Panc1 (cell line): ENCODE measurements around the gene BATF2. TPM values are rescaled to one million over a fixed set of nuclear protein-coding genes. Genes with fewer than 3 reads are reported as not detected.

Experiments
- ATAC-seq: fragments of 200-7000 bp; cut with Tn5 transposase; 2 replicates; pipeline ENCODE4 v1.9.1; 2020; ENCODE audit warnings: mild to moderate bottlenecking, moderate library complexity
- BruUV-seq: library from RNA; stranded (reverse); fragments of 400-500 nt; replicated peaks from 2 replicates; lab custom pipeline; 2021; lab: Mats Ljungman, UMichigan
- CTCF ChIA-PET: fragments of 300-600 bp; sonication (Branson Sonifier 250); formaldehyde crosslinking; loops from one replicate; lab custom pipeline; 2022; ENCODE audit warnings: antibody characterized with exemption; lab: Charles Lee
- POLR2A ChIA-PET: fragments of 300-600 bp; sonication (Branson Sonifier 250); formaldehyde crosslinking; loops from one replicate; lab custom pipeline; 2022; ENCODE audit warnings: antibody characterized with exemption; lab: Charles Lee
- DNase-seq: peaks from one replicate; pipeline ENCODE4 v3.0.0-alpha.2; 2010; ENCODE audit warnings: low read depth, low spot score
- H3K27ac ChIP-seq: 2 replicates; pipeline ENCODE4 v1.5.1; 2011; ENCODE audit warnings: mild to moderate bottlenecking, low read length, inconsistent platforms
- H3K27me3 ChIP-seq: fragments of 200-500 bp; sonication (Bioruptor generic); 2 replicates; pipeline ENCODE4 v1.6.0; 2014; ENCODE audit warnings: low read length, inconsistent platforms; ENCODE audit not compliant: control insufficient read depth, insufficient read depth
- H3K36me3 ChIP-seq: fragments of 200-500 bp; sonication (Bioruptor generic); 2 replicates; pipeline ENCODE4 v1.5.1; 2014; ENCODE audit warnings: inconsistent platforms, mild to moderate bottlenecking, low read length, moderate library complexity; ENCODE audit not compliant: control insufficient read depth, insufficient read depth
- H3K4me1 ChIP-seq: 2 replicates; pipeline ENCODE4 v1.5.1; 2011; ENCODE audit warnings: inconsistent platforms, mild to moderate bottlenecking, low read length, moderate library complexity; ENCODE audit not compliant: control insufficient read depth, insufficient read depth
- H3K4me3 ChIP-seq, 2 experiments: 2 replicates each; pipeline ENCODE4 v1.5.1; 2011 to 2012; ENCODE audit warnings: low read depth in 2 of 2, low read length in 2 of 2, mild to moderate bottlenecking in 2 of 2, inconsistent platforms in 1 of 2, moderate library complexity in 1 of 2
- H3K9me3 ChIP-seq: fragments of 200-500 bp; sonication (Bioruptor generic); 2 replicates; pipeline ENCODE4 v1.5.1; 2014; ENCODE audit warnings: low read depth, mild to moderate bottlenecking, inconsistent platforms, low read length, moderate library complexity; ENCODE audit not compliant: control insufficient read depth, insufficient read depth
- POLR2AphosphoS5 ChIP-seq: IDR thresholded peaks from 2 replicates; pipeline ENCODE4 v1.6.1; 2012; ENCODE audit warnings: mild to moderate bottlenecking, low read depth, low read length, moderate library complexity
- REST ChIP-seq, 2 experiments: IDR thresholded peaks; 2 replicates each; pipeline ENCODE4 v1.6.1; 2011 to 2012; ENCODE audit warnings: low read depth in 2 of 2, control low read depth in 1 of 2, low read length in 1 of 2, mild to moderate bottlenecking in 1 of 2, moderate library complexity in 1 of 2; ENCODE audit not compliant: insufficient read depth in 1 of 2
- SIN3A ChIP-seq: IDR thresholded peaks from 2 replicates; pipeline ENCODE4 v1.6.1; 2012; ENCODE audit warnings: low read depth, mild to moderate bottlenecking, low read length, moderate library complexity, borderline replicate concordance; ENCODE audit not compliant: insufficient read depth
- TCF7L2 ChIP-seq: IDR thresholded peaks from 2 replicates; pipeline ENCODE4 v1.6.1; 2011; ENCODE audit warnings: mild to moderate bottlenecking, low read depth, low read length, inconsistent platforms
- in situ Hi-C: cut with HindIII; loops from 2 replicates; pipeline ENCODE4 v1.10.0; 2016; ENCODE audit warnings: low sequenced_read_pairs, low pct_unique_long_range_greater_than_20kb
- intact Hi-C: fragments of 100-400 bp; cut with micrococcal nuclease; formaldehyde crosslinking; loops from one replicate; pipeline ENCODE4 v1.10.0; 2022; ENCODE audit not compliant: unreplicated experiment
- total RNA-seq: library from RNA; stranded (reverse); gene quantifications from one replicate; pipeline ENCODE4 v1.2.1, GENCODE V29; 2021; ENCODE audit not compliant: unreplicated experiment
- TF ChIP-seq, protein P1 (sequence below): fragments of 450-650 bp; IDR thresholded peaks from 2 replicates; pipeline ENCODE4 v1.5.1; 2017; ENCODE audit warnings: mild to moderate bottlenecking

Gene BATF2
- total RNA-seq, 1 experiment from 2014 or later, result 1.6 TPM

GRCh38 chr11:64974124-64974523 lies 22.6 kb downstream of the BATF2 start:
- DNase-seq (no peak), ATAC-seq (no peak)
- intact Hi-C loops (no loop called here), in situ Hi-C loops (no loop called here)
- Histone ChIP-seq H3K4me3 (no peak overlapping the region), H3K27me3 (no peaks in the 10 kb centered on the region), H3K4me1 (no peaks in the 10 kb centered on the region), H3K27ac (no peak overlapping the region), H3K9me3 (no peaks in the 10 kb centered on the region), H3K36me3 (no peaks in the 10 kb centered on the region)
- CTCF ChIA-PET, result interaction anchor here (0.7 kb wide), 3 partner anchors 11 to 770 kb away, joined by 4 to 12 read pairs (median 4); no protein-coding TSS in a partner anchor
- POLR2A ChIA-PET, result no interaction called here
- BruUV-seq, result no TSS peak
- TF ChIP-seq, protein P1, sequence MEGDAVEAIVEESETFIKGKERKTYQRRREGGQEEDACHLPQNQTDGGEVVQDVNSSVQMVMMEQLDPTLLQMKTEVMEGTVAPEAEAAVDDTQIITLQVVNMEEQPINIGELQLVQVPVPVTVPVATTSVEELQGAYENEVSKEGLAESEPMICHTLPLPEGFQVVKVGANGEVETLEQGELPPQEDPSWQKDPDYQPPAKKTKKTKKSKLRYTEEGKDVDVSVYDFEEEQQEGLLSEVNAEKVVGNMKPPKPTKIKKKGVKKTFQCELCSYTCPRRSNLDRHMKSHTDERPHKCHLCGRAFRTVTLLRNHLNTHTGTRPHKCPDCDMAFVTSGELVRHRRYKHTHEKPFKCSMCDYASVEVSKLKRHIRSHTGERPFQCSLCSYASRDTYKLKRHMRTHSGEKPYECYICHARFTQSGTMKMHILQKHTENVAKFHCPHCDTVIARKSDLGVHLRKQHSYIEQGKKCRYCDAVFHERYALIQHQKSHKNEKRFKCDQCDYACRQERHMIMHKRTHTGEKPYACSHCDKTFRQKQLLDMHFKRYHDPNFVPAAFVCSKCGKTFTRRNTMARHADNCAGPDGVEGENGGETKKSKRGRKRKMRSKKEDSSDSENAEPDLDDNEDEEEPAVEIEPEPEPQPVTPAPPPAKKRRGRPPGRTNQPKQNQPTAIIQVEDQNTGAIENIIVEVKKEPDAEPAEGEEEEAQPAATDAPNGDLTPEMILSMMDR, result no peak
- TF ChIP-seq REST (IDR thresholded peaks at IDR 0.05; ENCODE audit: insufficient read depth in 1 of 2, low read depth in 2 of 2, low read length in 1 of 2) (no peak), TCF7L2 (no peak), POLR2AphosphoS5 (no peak), SIN3A (no peak)

DNA sequence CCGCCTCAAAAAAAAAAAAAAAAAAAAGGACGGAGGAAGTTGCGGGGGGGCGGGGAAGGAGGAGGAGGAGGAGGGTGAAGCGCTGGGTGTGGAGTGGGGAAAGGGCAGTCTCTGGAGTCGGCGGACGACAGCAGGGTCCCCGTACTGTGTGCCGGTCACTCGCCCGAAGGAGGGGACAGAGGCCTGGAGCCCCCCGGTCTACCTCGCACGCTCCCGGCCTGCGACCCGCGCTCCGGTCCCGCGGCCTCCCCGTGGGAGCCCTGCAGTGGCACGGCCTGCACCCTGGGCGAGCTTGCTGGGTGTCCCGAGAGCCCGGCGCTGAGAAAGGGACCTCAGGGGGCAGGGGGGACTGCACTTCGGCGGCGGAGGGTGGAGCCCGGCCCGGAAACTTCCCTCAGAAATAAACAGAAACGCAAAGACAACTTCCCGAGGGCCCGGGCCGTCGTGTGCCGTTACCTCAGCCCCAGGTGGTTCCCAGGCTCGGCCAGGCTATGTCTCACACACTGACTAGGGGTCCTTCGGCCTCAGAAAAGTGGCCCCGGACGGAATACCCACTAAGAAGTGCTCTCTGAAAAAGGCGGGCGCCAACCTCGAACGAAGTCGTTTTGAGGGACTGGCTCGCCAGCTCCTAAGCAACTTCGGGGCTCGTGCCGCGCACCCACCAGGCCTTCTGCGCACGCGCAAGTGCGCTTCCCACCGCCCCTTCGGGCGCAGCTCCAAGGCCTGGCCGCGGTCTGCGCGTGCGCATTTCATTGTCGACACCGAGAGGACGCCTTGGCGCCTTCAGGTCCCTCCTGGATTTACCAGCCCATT lies 25.1 kb downstream of the BATF2 start, which contains the start of gene MAJIN:
MAJIN (minus strand) TSS at position 688 of the 813 bp plus-strand sequence. CDS start 12,703 bp downstream, outside the sequence.
- peak; percentile 18 for DNase-seq
- Histone ChIP-seq H3K4me1 (no peaks in the 10 kb centered on the region), H3K27me3 (no peaks in the 10 kb centered on the region), H3K27ac (peak within 1 kb of the TSS; percentile 52), H3K36me3 (no peaks in the 10 kb centered on the region), H3K9me3 (no peaks in the 10 kb centered on the region), H3K4me3 (peak within 1 kb of the TSS; percentile 27 to 53)
- in situ Hi-C loops (no loop called here), intact Hi-C loops (no loop called here)
- ChIA-PET CTCF (interaction anchor here (0.6 kb wide), 1 partner anchor 13 kb away, joined by 11 read pairs; no protein-coding TSS in a partner anchor), POLR2A (interaction anchor here (0.6 kb wide), 1 partner anchor 55 kb away, joined by 3 read pairs; no protein-coding TSS in a partner anchor)
- ATAC-seq, result peak; percentile 79
- peak; percentile 73 for TF ChIP-seq POLR2AphosphoS5
- no peak for TF ChIP-seq REST (IDR thresholded peaks at IDR 0.05; ENCODE audit: insufficient read depth in 1 of 2, low read depth in 2 of 2, low read length in 1 of 2)
- TF ChIP-seq TCF7L2, result no peak
- TF ChIP-seq SIN3A, result no peak
- BruUV-seq, result no TSS peak
